GM13976 (cell line): ENCODE measurements around the gene COL26A1.

Experiments used
- DNase-seq: peaks from one replicate; pipeline ENCODE4 v3.0.0; 2012; ENCODE audit warnings: low spot score
- in situ Hi-C: fragments of 300-500 bp; cut with MboI; formaldehyde crosslinking; loops from one replicate; pipeline ENCODE4 v1.12.0; 2022; ENCODE audit warnings: low sequenced_read_pairs, mixed read lengths, inconsistent platforms; ENCODE audit not compliant: unreplicated experiment
- TF ChIP-seq, protein P1 (sequence below): IDR thresholded peaks from 2 replicates; pipeline ENCODE4 v1.5.1; 2012; ENCODE audit warnings: borderline replicate concordance, mild to moderate bottlenecking; ENCODE audit not compliant: insufficient read depth; ENCODE audit errors: extremely low read depth, missing control alignments, control extremely low read depth

COL26A1 gene

DNA sequence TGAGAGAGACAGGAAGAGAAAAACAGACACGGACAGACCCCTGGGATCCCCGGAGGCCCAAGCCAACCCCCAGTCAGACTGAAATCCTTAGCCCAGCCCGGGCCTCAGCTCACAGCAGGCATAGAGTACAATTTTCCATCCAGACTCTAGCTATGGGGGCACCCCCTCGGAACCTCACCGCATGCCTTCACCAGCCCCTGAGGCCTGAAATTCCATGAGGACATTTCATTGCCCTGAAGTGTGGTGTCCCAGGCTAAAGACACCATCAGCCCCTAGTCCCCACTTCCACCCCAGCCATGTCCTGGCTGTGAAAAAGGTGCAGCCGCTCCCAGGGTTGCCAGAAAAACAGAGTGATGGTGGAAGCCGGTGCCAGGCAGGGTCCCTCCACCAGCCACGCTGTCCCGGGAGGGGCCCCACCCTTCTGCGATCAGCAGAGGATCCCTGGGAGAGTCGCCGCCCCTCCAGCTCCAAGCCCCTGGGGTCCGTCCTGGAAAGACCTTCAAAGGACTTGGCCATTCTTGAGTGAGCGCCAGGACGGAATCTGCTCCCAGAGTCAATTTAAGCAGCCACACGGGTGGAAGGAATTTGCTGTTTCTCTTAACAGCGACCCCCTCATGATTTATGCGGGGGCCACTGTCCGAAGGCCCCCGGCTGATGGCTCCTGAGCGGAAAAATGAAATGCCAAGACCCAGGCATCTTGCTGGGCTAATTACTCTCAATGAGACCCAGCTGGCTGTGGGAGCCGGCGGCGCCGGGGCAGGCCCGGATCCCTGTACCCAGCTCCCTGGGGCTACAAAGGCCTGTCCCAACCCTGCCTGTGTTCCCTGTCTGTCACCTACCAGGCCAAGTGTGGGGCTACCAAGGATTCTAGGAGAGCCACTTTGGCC, 243.2 kb downstream of the COL26A1 start:
- in situ Hi-C loops = no loop called here
- TF ChIP-seq, protein P1, sequence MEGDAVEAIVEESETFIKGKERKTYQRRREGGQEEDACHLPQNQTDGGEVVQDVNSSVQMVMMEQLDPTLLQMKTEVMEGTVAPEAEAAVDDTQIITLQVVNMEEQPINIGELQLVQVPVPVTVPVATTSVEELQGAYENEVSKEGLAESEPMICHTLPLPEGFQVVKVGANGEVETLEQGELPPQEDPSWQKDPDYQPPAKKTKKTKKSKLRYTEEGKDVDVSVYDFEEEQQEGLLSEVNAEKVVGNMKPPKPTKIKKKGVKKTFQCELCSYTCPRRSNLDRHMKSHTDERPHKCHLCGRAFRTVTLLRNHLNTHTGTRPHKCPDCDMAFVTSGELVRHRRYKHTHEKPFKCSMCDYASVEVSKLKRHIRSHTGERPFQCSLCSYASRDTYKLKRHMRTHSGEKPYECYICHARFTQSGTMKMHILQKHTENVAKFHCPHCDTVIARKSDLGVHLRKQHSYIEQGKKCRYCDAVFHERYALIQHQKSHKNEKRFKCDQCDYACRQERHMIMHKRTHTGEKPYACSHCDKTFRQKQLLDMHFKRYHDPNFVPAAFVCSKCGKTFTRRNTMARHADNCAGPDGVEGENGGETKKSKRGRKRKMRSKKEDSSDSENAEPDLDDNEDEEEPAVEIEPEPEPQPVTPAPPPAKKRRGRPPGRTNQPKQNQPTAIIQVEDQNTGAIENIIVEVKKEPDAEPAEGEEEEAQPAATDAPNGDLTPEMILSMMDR = no peak
- DNase-seq = no peak

DNA sequence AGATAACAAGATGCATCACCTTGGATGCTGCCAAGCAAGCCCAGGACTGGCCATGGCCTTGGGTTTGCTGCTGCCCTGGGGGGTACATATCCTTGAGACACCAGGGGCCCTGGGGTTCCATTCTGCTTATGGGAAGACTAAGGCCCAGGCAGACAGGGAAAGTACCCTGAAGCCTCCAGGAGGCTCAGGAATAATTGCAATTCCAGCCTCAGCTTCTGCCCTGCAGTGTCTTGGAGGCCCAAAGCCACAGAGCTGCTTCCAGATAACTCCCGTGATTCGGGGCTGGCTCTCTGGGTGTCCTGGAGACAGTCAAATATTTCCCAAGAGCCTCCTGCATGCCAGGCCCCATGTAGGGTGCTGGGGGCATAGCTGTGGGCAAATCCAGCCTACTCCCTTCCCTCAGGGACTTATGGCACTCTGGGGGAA, 243.8 kb downstream of the COL26A1 start:
- in situ Hi-C loops = no loop called here
- TF ChIP-seq, protein P1 = no peak
- no peak for DNase-seq
